Stimulated activated naive CD4-positive, alpha-beta T cell treated with Interleukin-2 at 50 U/mL for 16 hours (primary cell): ENCODE data around the gene RSPO4.
"Not testable (repeated sequence)": the region's sequence is repeated elsewhere in the genome, so short reads cannot be mapped to it uniquely, and the experiment has no call there.

ENCODE experiments used
- DNase-seq: peaks from one replicate; lab custom pipeline; 2025; lab: John Stamatoyannopoulos, UW

The RSPO4 gene

GRCh38 chr20:1001911-1002681 lies at the start of gene RSPO4:
TSS of gene RSPO4 (minus strand) at chr20:1002311. CDS start at chr20:1002164, 147 bp downstream.
- no peak for DNase-seq

- DNase-seq = no peak
Observed at GRCh38 chr20:1050440-1050839, 48.3 kb upstream of the RSPO4 start.

DNA sequence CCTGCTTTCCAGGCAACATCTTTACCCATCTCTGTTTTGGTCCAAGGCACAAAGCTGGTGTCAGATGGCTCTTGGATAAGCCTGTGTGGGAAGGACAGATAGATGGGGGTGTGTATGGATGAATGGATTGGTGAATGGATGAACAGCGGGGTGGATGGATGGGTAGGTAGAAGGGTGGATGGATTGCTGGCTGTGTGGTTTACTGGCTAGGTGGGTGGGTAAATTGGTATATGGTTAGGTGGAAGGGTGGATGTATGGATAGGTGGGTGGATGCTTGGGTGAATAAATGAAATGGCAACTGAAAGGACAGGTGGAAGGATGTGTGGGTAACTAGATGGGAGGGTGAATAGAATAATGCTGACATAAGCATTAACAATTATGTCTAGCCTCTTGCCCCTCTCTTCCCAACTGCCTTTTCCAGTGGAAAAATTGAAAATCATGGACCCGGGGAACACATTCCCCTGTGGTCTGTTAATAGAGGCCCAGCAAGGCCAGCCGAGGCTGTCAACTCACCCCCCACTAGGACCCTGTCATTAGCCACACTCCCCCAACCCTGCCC lies 43.8 kb upstream of the RSPO4 start:
- no peak for DNase-seq

DNA sequence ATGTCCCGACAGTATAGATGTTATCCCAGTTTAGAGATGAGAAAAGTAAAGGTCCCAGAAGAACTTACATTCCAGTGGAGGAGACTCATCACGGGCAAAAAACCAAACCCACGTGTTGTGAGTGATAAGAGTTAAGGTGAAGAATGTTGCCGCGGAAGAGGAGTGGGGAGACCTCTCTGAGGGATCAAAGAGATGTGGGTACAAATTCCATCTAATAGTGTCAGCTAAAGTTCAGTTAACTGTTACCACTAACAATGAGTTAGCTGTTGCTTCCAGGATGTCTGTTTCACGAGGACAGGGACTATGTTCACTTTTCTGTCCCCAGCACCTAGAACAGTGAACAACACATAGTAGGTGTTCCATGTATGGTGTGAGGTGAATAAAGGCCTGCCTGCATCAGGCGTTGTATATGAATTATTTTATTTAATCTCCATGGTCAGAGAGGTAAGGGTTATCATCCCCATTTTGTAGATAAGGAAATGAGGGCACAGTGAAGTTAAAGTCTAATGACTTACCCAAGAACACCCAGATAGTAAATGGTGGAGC lies 39.8 kb upstream of the RSPO4 start:
- DNase-seq = no peak

- DNase-seq = no peak
Observed at GRCh38 chr20:1038205-1038604, 36.1 kb upstream of the RSPO4 start.

GRCh38 chr20:1037039-1037438 lies 34.9 kb upstream of the RSPO4 start:
- DNase-seq = no peak

DNA sequence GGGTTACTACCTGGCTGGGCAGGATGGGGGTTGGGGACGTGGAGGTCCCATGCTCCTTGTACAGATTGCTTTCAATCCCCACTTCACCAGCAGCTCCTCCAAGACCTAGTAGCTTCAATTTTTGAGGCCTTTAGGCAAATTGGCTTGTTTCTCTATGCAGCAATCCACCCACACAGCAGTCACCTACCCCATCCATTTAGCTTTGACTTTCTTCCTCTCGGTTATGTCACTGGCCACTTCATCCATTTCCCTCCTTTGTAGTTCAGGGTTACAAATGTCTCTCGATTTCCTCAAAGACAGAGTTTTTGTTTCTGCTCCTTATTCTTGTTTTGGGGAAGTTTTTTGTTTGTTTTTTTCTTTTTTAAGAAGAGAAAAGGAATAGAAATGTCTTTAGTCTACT lies 33.4 kb upstream of the RSPO4 start:
- DNase-seq = no peak

GRCh38 chr20:1034415-1034789 lies 32.3 kb upstream of the RSPO4 start:
- DNase-seq = no peak

DNA sequence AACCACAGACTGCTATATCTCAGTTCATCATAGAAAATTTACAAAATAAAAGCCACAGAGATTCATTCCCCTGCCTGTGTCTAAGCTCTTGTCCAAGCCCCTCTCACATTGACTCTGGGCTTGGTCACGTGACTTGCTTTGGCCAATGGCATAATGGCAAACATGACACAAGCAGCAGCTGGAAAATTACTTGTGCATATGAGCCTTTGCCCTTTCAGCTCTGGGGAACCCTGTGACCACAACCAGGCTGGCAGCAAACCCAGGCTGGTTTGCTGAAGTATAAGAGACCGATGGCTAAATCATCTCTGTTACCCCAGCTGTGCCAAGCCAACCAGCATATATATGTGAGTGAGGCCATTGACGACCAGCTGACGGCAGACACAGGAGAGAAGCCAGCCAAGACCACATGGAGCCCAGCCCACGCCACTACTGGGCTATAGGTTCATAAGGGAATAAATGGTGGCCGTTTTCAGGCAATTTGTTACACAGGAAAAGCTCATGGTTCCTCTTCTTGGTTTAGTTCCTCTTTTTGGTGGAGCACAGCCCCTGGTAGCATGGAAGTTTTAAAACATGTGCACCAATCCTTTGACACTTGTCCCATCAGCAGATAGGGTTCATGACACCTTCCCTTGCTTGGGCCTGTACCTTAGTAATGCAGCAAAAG lies 31.8 kb upstream of the RSPO4 start:
- no peak for DNase-seq

DNA sequence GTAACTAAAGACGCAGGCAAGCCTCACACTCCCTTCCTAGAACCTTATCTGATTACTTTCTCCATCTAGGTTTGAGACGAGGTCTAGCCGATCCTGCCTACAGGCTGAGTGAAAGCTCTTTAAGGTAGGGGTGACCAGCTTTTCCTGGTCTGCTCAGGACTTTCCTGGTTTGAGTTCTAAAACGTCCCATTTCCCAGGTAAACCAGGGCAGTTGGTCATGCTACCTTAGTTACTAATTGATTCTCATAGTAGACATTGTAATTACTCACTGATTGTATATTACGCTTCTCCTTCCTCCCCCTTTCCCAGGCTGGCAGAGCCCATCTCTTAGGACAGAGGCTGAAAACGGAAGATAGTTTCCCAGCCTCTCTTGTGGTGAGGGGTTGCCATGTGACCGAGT lies 27.9 kb upstream of the RSPO4 start:
- DNase-seq = no peak

DNA sequence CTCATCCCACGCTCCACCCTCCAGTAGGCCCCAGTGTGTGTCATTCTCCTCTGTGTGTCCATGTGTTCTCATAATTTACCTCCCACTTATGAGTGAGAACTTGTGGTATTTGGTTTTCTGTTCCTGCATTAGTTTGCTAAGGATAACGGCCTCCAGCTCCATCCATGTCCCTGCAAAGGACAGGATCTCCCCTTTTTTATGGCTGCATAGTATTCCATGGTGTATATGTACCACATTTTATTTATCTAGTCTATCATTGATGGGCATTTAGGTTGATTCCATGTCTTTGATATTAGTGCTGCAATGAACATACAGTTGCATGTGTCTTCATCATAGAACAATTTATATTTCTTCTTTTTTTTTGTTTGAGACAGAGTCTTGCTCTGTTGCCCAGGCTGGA lies 24.1 kb upstream of the RSPO4 start:
- not testable (repeated sequence) for DNase-seq

- DNase-seq = no peak
Observed at GRCh38 chr20:1022871-1023270, 20.8 kb upstream of the RSPO4 start.

GRCh38 chr20:1020614-1021013 lies 18.5 kb upstream of the RSPO4 start:
- no peak for DNase-seq

GRCh38 chr20:1019344-1019743 lies 17.2 kb upstream of the RSPO4 start:
- DNase-seq = no peak

DNA sequence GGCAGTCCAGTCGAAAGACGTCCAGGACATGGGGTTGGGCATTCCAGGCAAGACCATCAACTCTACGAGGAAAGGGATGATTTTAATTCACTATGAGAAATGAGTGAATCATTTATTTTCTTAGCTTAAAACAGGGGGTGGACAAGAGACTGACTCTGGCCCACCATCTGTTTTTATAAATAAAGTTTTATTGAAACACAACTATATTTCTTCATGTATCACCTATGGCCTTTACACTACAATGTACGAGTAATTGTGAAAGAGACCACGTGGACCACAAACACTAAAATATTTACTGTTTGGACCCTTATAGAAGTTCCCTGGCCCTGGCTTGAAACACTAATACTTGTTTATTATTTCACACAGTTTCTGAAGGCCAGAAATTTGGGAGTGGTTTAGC lies 15.6 kb upstream of the RSPO4 start:
- no peak for DNase-seq

GRCh38 chr20:1015181-1015580 lies 13.1 kb upstream of the RSPO4 start:
- DNase-seq = no peak

- DNase-seq = no peak
Observed at GRCh38 chr20:1014471-1014870, 12.4 kb upstream of the RSPO4 start.

DNA sequence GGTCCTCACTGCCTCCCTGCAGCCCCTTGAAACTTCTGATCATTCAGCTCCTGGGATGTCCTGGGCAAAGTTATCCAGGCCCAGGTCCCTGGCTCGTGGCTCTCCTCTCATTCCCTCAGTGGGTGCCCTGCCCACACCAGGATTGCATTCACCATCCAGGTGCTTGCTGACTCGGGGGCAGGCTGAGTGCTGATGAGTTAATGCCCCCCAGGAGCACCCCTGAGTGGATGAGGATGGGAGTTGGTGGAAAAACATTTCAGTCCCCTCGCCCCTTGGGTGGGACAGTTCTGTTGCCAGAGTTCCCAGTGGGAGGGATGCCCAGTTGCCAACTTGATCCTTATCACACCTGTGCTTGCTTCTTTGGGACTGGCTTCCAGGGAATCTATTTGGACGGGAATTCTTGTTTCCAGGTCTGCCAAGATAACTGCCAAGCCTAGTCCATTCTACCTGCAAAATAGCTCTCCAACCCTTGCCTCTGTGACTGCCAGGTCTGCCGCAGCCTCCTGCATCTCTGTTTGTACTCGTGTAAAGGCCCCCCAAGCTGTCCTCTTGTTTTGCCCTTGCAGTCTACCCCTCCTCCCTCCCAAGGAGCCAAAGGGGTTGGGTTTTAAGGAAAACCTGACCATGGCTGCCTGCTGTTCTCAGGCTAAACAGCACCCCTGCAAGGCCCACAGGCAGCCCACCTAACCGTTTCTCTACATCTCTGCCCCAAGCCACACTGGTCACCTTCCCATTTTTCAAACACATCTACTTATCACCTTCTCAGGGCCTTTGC lies 11.6 kb upstream of the RSPO4 start:
- no peak for DNase-seq

DNA sequence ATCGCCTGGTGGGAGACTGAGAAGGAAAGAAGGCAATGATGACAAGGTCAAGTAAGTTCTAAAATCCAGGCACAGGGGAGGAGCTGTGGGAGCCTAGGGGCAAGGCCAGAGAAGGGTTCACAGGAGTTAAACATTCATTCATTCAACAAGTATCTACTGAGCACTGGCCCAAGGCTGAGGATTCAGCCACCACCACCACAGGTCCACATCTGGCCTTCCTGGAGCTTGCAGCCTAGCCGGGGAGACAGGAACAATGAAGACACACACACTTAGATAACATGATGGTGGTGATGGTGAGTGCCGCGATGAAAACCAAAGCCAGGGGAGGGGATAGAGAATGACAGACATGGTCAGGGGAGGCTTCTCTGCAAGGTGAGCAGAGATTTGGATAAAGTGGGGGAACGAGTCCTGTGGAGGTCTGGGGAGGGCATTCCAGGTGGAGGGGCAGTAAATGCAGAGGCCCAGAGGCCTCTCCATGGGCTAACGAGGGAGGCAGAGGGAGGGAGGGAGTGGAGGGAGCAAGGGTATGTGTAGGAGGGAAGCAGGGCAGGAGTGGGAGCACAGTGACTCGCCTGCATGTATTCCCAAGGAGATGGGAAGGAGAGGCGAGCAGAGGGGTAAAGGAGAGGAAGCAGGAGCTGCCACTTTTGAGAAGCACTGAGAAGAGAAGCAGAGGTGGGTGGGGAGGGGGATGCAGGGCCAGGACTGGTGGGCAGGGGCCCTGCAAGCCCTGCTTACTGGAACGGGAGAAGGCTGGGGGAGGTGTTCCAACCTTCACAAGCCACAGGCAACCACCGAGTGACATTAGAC lies 10.5 kb upstream of the RSPO4 start:
- DNase-seq = no peak

- no peak for DNase-seq
Observed at GRCh38 chr20:1010659-1011058, 8.5 kb upstream of the RSPO4 start.

GRCh38 chr20:1005452-1006027 lies 3.4 kb upstream of the RSPO4 start:
- DNase-seq = no peak
